ENCODE data around the gene TSSC4.

TSSC4 gene

GRCh38 chr11:2400762-2401435 lies 349 bp downstream of the TSSC4 start (continued):
- no peak for TF ChIP-seq ZNF37A (tag by site-specific recombination; IDR thresholded peaks at IDR 0.05)
- TF ChIP-seq GLI2 (tag by site-specific recombination; IDR thresholded peaks at IDR 0.05; ENCODE audit: borderline replicate concordance, low read depth) = no peak
- TF ChIP-seq ZNF175 (tag by site-specific recombination; IDR thresholded peaks at IDR 0.05) = no peak
- TF ChIP-seq ZNF335 (tag by site-specific recombination; conservative IDR thresholded peaks at IDR 0.05) = no peak
- no peak for TF ChIP-seq KLF17 (tag by site-specific recombination; IDR thresholded peaks at IDR 0.05)
- no peak for TF ChIP-seq ZNF132 (tag by site-specific recombination; IDR thresholded peaks at IDR 0.05; ENCODE audit: borderline replicate concordance)
- TF ChIP-seq ZNF530 (tag by site-specific recombination; IDR thresholded peaks at IDR 0.05; ENCODE audit: low read depth) = no peak

- Histone ChIP-seq H3K36me3 (ENCODE audit: control insufficient read depth in 2 of 2, insufficient read depth in 1 of 2, low read length in 2 of 2) (peaks cover 0 to 46% of the 10 kb centered on the region in 2 experiments; a peak in 1 of 3 replicates), H3K27ac (ENCODE audit: extremely low read depth, low read depth, low read length) (no peak overlapping the region), H3K4me3 (ENCODE audit: low read depth, low read length) (peak overlapping the region; percentile 99), H3K9me3 (ENCODE audit: control insufficient read depth, insufficient read depth, low read depth, low read length) (no peaks in the 10 kb centered on the region), H3K4me1 (ENCODE audit: control insufficient read depth, insufficient read depth, low read length) (no peaks in the 10 kb centered on the region)
- CTCF ChIA-PET = interaction anchor here (0.6 to 4.2 kb wide), 7 partner anchors 19 to 1569 kb away, joined by 3 to 29 read pairs (median 4); partner anchors contain the start of gene CD151
- POLR2A ChIA-PET = interaction anchor here (0.8 to 3.3 kb wide), 3 partner anchors 24 to 298 kb away, joined by 3 to 64 read pairs (median 4); partner anchors contain the start of genes CD81 and KCNQ1OT1
- TF ChIP-seq ZNF692 (tag by site-specific recombination; IDR thresholded peaks at IDR 0.05) (no peak), TSHZ1 (tag by site-specific recombination; IDR thresholded peaks at IDR 0.05; ENCODE audit: borderline replicate concordance) (no peak), ZNF23 (tag by site-specific recombination; IDR thresholded peaks at IDR 0.05; ENCODE audit: borderline replicate concordance) (no peak), ZIC2 (tag by site-specific recombination; IDR thresholded peaks at IDR 0.05) (no peak), ELK4 (IDR thresholded peaks at IDR 0.05; ENCODE audit: borderline replicate concordance, low read depth, low read length) (no peak), ZNF433 (tag by site-specific recombination; IDR thresholded peaks at IDR 0.05; ENCODE audit: low read depth) (no peak), ZBTB10 (tag by site-specific recombination; IDR thresholded peaks at IDR 0.05) (no peak), ZNF341 (tag by site-specific recombination; IDR thresholded peaks at IDR 0.05; ENCODE audit: low read depth) (no peak), ZNF280D (tag by site-specific recombination; IDR thresholded peaks at IDR 0.05) (no peak)
Observed at GRCh38 chr11:2401436-2401984, 960 bp downstream of the TSSC4 start.
